Activated CD8-positive, alpha-beta T cell treated with anti-CD3 and anti-CD28 coated beads, Interleukin-2, amount 10 ng/mL, durations not matched to agents 7 days and 5 days (primary cell): ENCODE results near the gene OTUD1. TPM values are rescaled to one million over a fixed set of nuclear protein-coding genes. Genes with fewer than 3 reads are reported as not detected.

Experiments
- ATAC-seq: fragments of 150-1000 bp; cut with Tn5 transposase; one replicate; pipeline ENCODE4 v1.10.0; 2021; ENCODE audit warnings: moderate library complexity
- CTCF ChIA-PET: fragments of 350-600 bp; sonication (Branson Sonifier 250); formaldehyde crosslinking; loops from one replicate; lab custom pipeline; 2021; ENCODE audit warnings: antibody characterized with exemption; lab: Charles Lee
- POLR2A ChIA-PET: fragments of 350-600 bp; sonication (Branson Sonifier 250); formaldehyde crosslinking; loops from one replicate; lab custom pipeline; 2021; ENCODE audit warnings: antibody characterized with exemption; lab: Charles Lee
- DNase-seq: peaks from one replicate; pipeline ENCODE4 v3.0.0-alpha.2; 2020
- H3K27ac Mint-ChIP-seq: one replicate; pipeline ENCODE4 v1.8.0; 2021; ENCODE audit warnings: mild to moderate bottlenecking, mixed read lengths
- H3K27me3 Mint-ChIP-seq: one replicate; pipeline ENCODE4 v1.8.0; 2021; ENCODE audit warnings: low read depth, mixed read lengths
- H3K36me3 Mint-ChIP-seq: one replicate; pipeline ENCODE4 v1.8.0; 2021; ENCODE audit warnings: low read depth, mixed read lengths
- H3K4me1 Mint-ChIP-seq: one replicate; pipeline ENCODE4 v1.8.0; 2021; ENCODE audit warnings: low read depth, mixed read lengths
- H3K4me3 Mint-ChIP-seq: one replicate; pipeline ENCODE4 v1.8.0; 2021; ENCODE audit warnings: mild to moderate bottlenecking, mixed read lengths
- H3K9me3 Mint-ChIP-seq: one replicate; pipeline ENCODE4 v1.8.0; 2022; ENCODE audit warnings: mixed read lengths; ENCODE audit not compliant: insufficient read depth
- total RNA-seq, 2 experiments: library from RNA; stranded (reverse); gene quantifications; one replicate each; pipeline ENCODE4 v1.2.3, GENCODE V29; 2021

Gene OTUD1
- total RNA-seq, 2 experiments from 2014 or later, result 8.4 to 8.9 TPM

GRCh38 chr10:23448802-23449570 lies 10.1 kb downstream of the OTUD1 start:
- Mint-ChIP-seq H3K36me3 (peaks cover 3% of the 10 kb centered on the region), H3K4me1 (peaks cover 22% of the 10 kb centered on the region), H3K4me3 (no peak overlapping the region), H3K27ac (peak overlapping the region; percentile 78), H3K27me3 (no peaks in the 10 kb centered on the region), H3K9me3 (no peaks in the 10 kb centered on the region)
- ChIA-PET CTCF (no interaction called here), POLR2A (interaction anchor here (1.4 kb wide), 1 partner anchor 86 kb away, joined by 5 read pairs; no protein-coding TSS in a partner anchor)
- DNase-seq, result no peak
- peak; percentile 55 for ATAC-seq

- ATAC-seq, result no peak
- Mint-ChIP-seq H3K9me3 (peaks cover 3% of the 10 kb centered on the region), H3K27ac (no peak overlapping the region), H3K36me3 (no peaks in the 10 kb centered on the region), H3K4me3 (no peak overlapping the region), H3K4me1 (peaks cover 15% of the 10 kb centered on the region), H3K27me3 (no peaks in the 10 kb centered on the region)
- ChIA-PET POLR2A (interaction anchor here (0.5 kb wide), 1 partner anchor 17 kb away, joined by 3 read pairs; no protein-coding TSS in a partner anchor), CTCF (interaction anchor here (0.6 to 1.5 kb wide), 3 partner anchors 64 to 119 kb away, joined by 3 to 4 read pairs (median 3); no protein-coding TSS in a partner anchor)
- DNase-seq, result no peak
Measured at GRCh38 chr10:23452033-23452655, 13.3 kb downstream of the OTUD1 start.

- ATAC-seq (no peak), DNase-seq (no peak)
- CTCF ChIA-PET, result interaction anchor here (0.9 to 1.5 kb wide), 4 partner anchors 89 to 159 kb away, joined by 3 read pairs; no protein-coding TSS in a partner anchor
- Mint-ChIP-seq H3K4me3 (no peak overlapping the region), H3K27ac (no peak overlapping the region), H3K27me3 (no peaks in the 10 kb centered on the region), H3K36me3 (no peaks in the 10 kb centered on the region), H3K4me1 (peaks cover 11% of the 10 kb centered on the region), H3K9me3 (peaks cover 3% of the 10 kb centered on the region)
- POLR2A ChIA-PET, result no interaction called here
Measured at GRCh38 chr10:23453465-23453864, 14.6 kb downstream of the OTUD1 start.

- ATAC-seq (no peak), DNase-seq (no peak)
- no peaks in the 10 kb centered on the region for H3K27me3 Mint-ChIP-seq
- H3K9me3 Mint-ChIP-seq, result peaks cover 3% of the 10 kb centered on the region
- no peak overlapping the region for H3K27ac Mint-ChIP-seq
- no peaks in the 10 kb centered on the region for H3K36me3 Mint-ChIP-seq
- no peak overlapping the region for H3K4me3 Mint-ChIP-seq
- no peaks in the 10 kb centered on the region for H3K4me1 Mint-ChIP-seq
- POLR2A ChIA-PET, result no interaction called here
- CTCF ChIA-PET, result no interaction called here
Measured at GRCh38 chr10:23457632-23458417, 18.9 kb downstream of the OTUD1 start.

- Mint-ChIP-seq H3K27ac (no peak overlapping the region), H3K27me3 (no peaks in the 10 kb centered on the region), H3K4me3 (no peak overlapping the region), H3K4me1 (no peaks in the 10 kb centered on the region), H3K9me3 (peaks cover 3% of the 10 kb centered on the region), H3K36me3 (no peaks in the 10 kb centered on the region)
- ChIA-PET POLR2A (interaction anchor here (1.3 kb wide), 1 partner anchor 21 kb away, joined by 3 read pairs; the partner anchor contains the start of gene OTUD1), CTCF (no interaction called here)
- DNase-seq (no peak), ATAC-seq (no peak)
Measured at GRCh38 chr10:23459308-23459939, 20.5 kb downstream of the OTUD1 start.

GRCh38 chr10:23461557-23461956 lies 22.7 kb downstream of the OTUD1 start:
- H3K9me3 Mint-ChIP-seq, result peaks cover 3% of the 10 kb centered on the region
- DNase-seq (no peak), ATAC-seq (no peak)
- ChIA-PET POLR2A (no interaction called here), CTCF (no interaction called here)
- no peak overlapping the region for H3K27ac Mint-ChIP-seq
- no peak overlapping the region for H3K4me3 Mint-ChIP-seq
- no peaks in the 10 kb centered on the region for H3K4me1 Mint-ChIP-seq
- H3K36me3 Mint-ChIP-seq, result no peaks in the 10 kb centered on the region
- peaks cover 5% of the 10 kb centered on the region for H3K27me3 Mint-ChIP-seq

- ChIA-PET POLR2A (no interaction called here), CTCF (no interaction called here)
- Mint-ChIP-seq H3K27me3 (peaks cover 16% of the 10 kb centered on the region), H3K27ac (no peak overlapping the region), H3K36me3 (no peaks in the 10 kb centered on the region), H3K9me3 (no peaks in the 10 kb centered on the region), H3K4me3 (no peak overlapping the region), H3K4me1 (no peaks in the 10 kb centered on the region)
- ATAC-seq (no peak), DNase-seq (no peak)
Measured at GRCh38 chr10:23467012-23467411, 28.1 kb downstream of the OTUD1 start.

- Mint-ChIP-seq H3K4me1 (no peaks in the 10 kb centered on the region), H3K27ac (no peak overlapping the region), H3K36me3 (no peaks in the 10 kb centered on the region), H3K4me3 (no peak overlapping the region), H3K9me3 (no peaks in the 10 kb centered on the region), H3K27me3 (peaks cover 16% of the 10 kb centered on the region)
- ChIA-PET POLR2A (no interaction called here), CTCF (interaction anchor here (1.4 kb wide), 1 partner anchor 13 kb away, joined by 4 read pairs; no protein-coding TSS in a partner anchor)
- DNase-seq (no peak), ATAC-seq (no peak)
Measured at GRCh38 chr10:23467548-23467947, 28.7 kb downstream of the OTUD1 start.

GRCh38 chr10:23469596-23470237 lies 30.8 kb downstream of the OTUD1 start:
- Mint-ChIP-seq H3K9me3 (no peaks in the 10 kb centered on the region), H3K36me3 (no peaks in the 10 kb centered on the region), H3K27me3 (peaks cover 16% of the 10 kb centered on the region), H3K4me1 (no peaks in the 10 kb centered on the region), H3K27ac (no peak overlapping the region), H3K4me3 (no peak overlapping the region)
- POLR2A ChIA-PET, result no interaction called here
- CTCF ChIA-PET, result no interaction called here
- ATAC-seq (no peak), DNase-seq (no peak)

GRCh38 chr10:23472181-23472580 lies 33.3 kb downstream of the OTUD1 start:
- ATAC-seq, result no peak
- Mint-ChIP-seq H3K27me3 (peaks cover 11% of the 10 kb centered on the region), H3K27ac (no peak overlapping the region), H3K9me3 (no peaks in the 10 kb centered on the region), H3K4me1 (no peaks in the 10 kb centered on the region), H3K4me3 (no peak overlapping the region), H3K36me3 (no peaks in the 10 kb centered on the region)
- no peak for DNase-seq
- ChIA-PET POLR2A (no interaction called here), CTCF (interaction anchor here (1.3 kb wide), 1 partner anchor 131 kb away, joined by 3 read pairs; no protein-coding TSS in a partner anchor)

- DNase-seq, result no peak
- no peaks in the 10 kb centered on the region for H3K4me1 Mint-ChIP-seq
- no peak for ATAC-seq
- H3K27me3 Mint-ChIP-seq, result peaks cover 5% of the 10 kb centered on the region
- no peaks in the 10 kb centered on the region for H3K9me3 Mint-ChIP-seq
- H3K36me3 Mint-ChIP-seq, result no peaks in the 10 kb centered on the region
- no peak overlapping the region for H3K27ac Mint-ChIP-seq
- POLR2A ChIA-PET, result no interaction called here
- CTCF ChIA-PET, result no interaction called here
- H3K4me3 Mint-ChIP-seq, result no peak overlapping the region
Measured at GRCh38 chr10:23474081-23474480, 35.2 kb downstream of the OTUD1 start.
